Activated CD4-positive, alpha-beta memory T cell treated with anti-CD3 and anti-CD28 coated beads for 36 hours (primary cell): Measurements from ENCODE around the gene STIM2. TPM values are rescaled to one million over a fixed set of nuclear protein-coding genes. Genes with fewer than 3 reads are reported as not detected.
A peak's percentile ranks its signal among the peaks of the same experiment; 100 is the strongest.

ENCODE experiments used
- CTCF ChIA-PET: fragments of 350-600 bp; sonication (Branson Sonifier 250); formaldehyde crosslinking; loops from one replicate; lab custom pipeline; 2021; ENCODE audit warnings: antibody characterized with exemption, inconsistent platforms; lab: Charles Lee
- POLR2A ChIA-PET: fragments of 350-600 bp; sonication (Branson Sonifier 250); formaldehyde crosslinking; loops from one replicate; lab custom pipeline; 2021; ENCODE audit warnings: antibody characterized with exemption; lab: Charles Lee
- DNase-seq: peaks from one replicate; pipeline ENCODE4 v3.0.0-alpha.2; 2020
- H3K27ac Mint-ChIP-seq: one replicate; pipeline ENCODE4 v1.8.0; 2021; ENCODE audit warnings: mixed read lengths
- H3K27me3 Mint-ChIP-seq: one replicate; pipeline ENCODE4 v1.8.0; 2021; ENCODE audit warnings: mixed read lengths
- H3K36me3 Mint-ChIP-seq: one replicate; pipeline ENCODE4 v1.8.0; 2021; ENCODE audit warnings: mixed read lengths
- H3K4me1 Mint-ChIP-seq: one replicate; pipeline ENCODE4 v1.8.0; 2021; ENCODE audit warnings: low read depth, mixed read lengths
- H3K4me3 Mint-ChIP-seq: one replicate; pipeline ENCODE4 v1.8.0; 2021; ENCODE audit warnings: mild to moderate bottlenecking, mixed read lengths
- H3K9me3 Mint-ChIP-seq: one replicate; pipeline ENCODE4 v1.8.0; 2021; ENCODE audit warnings: mixed read lengths
- intact Hi-C: fragments of 100-400 bp; cut with micrococcal nuclease; formaldehyde crosslinking; loops from one replicate; pipeline ENCODE4 v1.15.1; 2023
- total RNA-seq, 2 experiments: library from RNA; stranded (reverse); gene quantifications; one replicate each; pipeline ENCODE4 v1.2.3, GENCODE V29; 2021

STIM2 gene
- total RNA-seq, 2 experiments from 2014 or later, result 37.8 to 40.6 TPM

DNA sequence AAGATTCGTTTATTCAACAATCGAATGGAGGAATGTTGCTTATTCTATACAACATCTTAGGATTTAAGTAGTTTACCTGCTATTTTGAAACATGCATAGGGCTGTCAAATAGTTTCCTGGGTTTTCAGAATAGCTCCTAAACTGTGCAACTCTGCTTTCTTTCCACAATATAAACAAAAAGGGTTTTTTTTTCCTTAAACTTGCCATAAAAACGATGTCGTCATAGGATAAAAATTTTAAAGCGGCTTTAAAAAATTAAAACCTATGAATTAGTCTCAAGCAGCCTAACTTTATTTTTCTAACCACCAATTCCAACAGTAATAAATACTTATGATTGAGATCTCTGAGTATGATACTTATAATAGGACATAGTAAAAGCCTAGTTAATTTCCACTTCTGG is 21.6 kb upstream of the STIM2 start:
- no peak overlapping the region for H3K4me3 Mint-ChIP-seq
- CTCF ChIA-PET, result interaction anchor here (0.6 kb wide), 1 partner anchor 209 kb away, joined by 3 read pairs; no protein-coding TSS in a partner anchor
- DNase-seq, result no peak
- H3K36me3 Mint-ChIP-seq, result peaks cover 2% of the 10 kb centered on the region
- H3K4me1 Mint-ChIP-seq, result peaks cover 5% of the 10 kb centered on the region
- POLR2A ChIA-PET, result interaction anchor here (0.6 kb wide), 1 partner anchor 22 kb away, joined by 6 read pairs; the partner anchor contains the start of gene STIM2
- H3K27me3 Mint-ChIP-seq, result no peaks in the 10 kb centered on the region
- intact Hi-C loops, result no loop called here
- no peaks in the 10 kb centered on the region for H3K9me3 Mint-ChIP-seq
- H3K27ac Mint-ChIP-seq, result no peak overlapping the region

DNA sequence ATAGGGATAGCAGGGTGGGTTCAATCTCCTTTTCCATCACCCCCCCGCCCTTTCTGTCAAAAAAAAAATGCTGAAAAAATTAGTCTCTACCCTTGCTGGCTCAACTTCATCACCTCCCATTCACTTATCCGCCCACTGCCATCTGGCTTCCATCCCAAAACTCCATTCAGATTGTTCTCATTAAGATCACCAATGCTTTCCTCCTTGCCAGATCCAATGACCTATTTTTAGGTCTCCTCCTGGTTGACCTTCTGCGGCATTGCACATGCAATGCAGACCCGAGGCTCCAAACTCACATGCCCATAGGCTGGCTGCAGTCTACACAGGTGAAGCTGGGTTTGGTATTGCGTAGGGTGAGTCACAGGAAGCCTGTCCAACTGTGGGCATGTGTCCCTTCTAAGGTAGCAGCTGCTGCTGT is 21.1 kb upstream of the STIM2 start:
- no peaks in the 10 kb centered on the region for H3K9me3 Mint-ChIP-seq
- POLR2A ChIA-PET, result no interaction called here
- H3K4me1 Mint-ChIP-seq, result peaks cover 5% of the 10 kb centered on the region
- no peak for DNase-seq
- H3K27me3 Mint-ChIP-seq, result no peaks in the 10 kb centered on the region
- CTCF ChIA-PET, result no interaction called here
- peaks cover 2% of the 10 kb centered on the region for H3K36me3 Mint-ChIP-seq
- no peak overlapping the region for H3K27ac Mint-ChIP-seq
- H3K4me3 Mint-ChIP-seq, result no peak overlapping the region
- intact Hi-C loops, result no loop called here

- H3K4me3 Mint-ChIP-seq, result no peak overlapping the region
- no peaks in the 10 kb centered on the region for H3K9me3 Mint-ChIP-seq
- no peaks in the 10 kb centered on the region for H3K27me3 Mint-ChIP-seq
- no peak overlapping the region for H3K27ac Mint-ChIP-seq
- POLR2A ChIA-PET, result no interaction called here
- H3K36me3 Mint-ChIP-seq, result no peaks in the 10 kb centered on the region
- CTCF ChIA-PET, result no interaction called here
- intact Hi-C loops, result no loop called here
- no peak for DNase-seq
- peaks cover 5% of the 10 kb centered on the region for H3K4me1 Mint-ChIP-seq
These were observed 19.9 kb upstream of the STIM2 start for GRCh38 chr4:26840786-26841185.

GRCh38 chr4:26842911-26843310 is 17.7 kb upstream of the STIM2 start:
- intact Hi-C loops, result no loop called here
- Mint-ChIP-seq H3K36me3 (no peaks in the 10 kb centered on the region), H3K9me3 (no peaks in the 10 kb centered on the region), H3K27ac (no peak overlapping the region), H3K4me3 (no peak overlapping the region), H3K27me3 (no peaks in the 10 kb centered on the region), H3K4me1 (peaks cover 5% of the 10 kb centered on the region)
- ChIA-PET CTCF (no interaction called here), POLR2A (no interaction called here)
- DNase-seq, result no peak

GRCh38 chr4:26850528-26850927 is 10.1 kb upstream of the STIM2 start:
- CTCF ChIA-PET, result interaction anchor here (0.8 kb wide), 1 partner anchor 266 kb away, joined by 3 read pairs; the partner anchor contains the start of gene TBC1D19
- intact Hi-C loops, result loop anchor here (10.0 kb wide), 1 partner anchor 396 kb away; no protein-coding TSS in a partner anchor
- POLR2A ChIA-PET, result no interaction called here
- no peaks in the 10 kb centered on the region for H3K27me3 Mint-ChIP-seq
- no peak overlapping the region for H3K4me3 Mint-ChIP-seq
- no peaks in the 10 kb centered on the region for H3K36me3 Mint-ChIP-seq
- no peaks in the 10 kb centered on the region for H3K4me1 Mint-ChIP-seq
- no peaks in the 10 kb centered on the region for H3K9me3 Mint-ChIP-seq
- DNase-seq, result no peak
- H3K27ac Mint-ChIP-seq, result no peak overlapping the region

DNA sequence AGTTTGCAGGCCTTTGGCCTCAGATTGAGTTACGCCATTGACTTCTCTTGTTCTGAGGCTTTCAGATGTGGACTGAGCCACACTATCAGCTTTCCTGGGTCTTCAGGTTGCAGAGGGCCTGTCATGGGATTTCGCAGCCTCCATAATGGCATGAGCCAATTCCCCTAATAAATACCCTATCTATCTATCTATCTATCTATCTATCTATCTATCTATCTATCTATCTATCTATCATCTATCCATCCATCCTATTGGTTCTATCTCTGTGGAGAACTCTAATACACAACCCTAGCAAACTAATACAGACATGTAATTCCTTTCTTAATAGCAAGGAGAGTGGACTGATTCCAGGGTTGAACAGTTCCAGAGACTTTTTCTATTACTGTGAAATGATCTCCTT is 9.5 kb upstream of the STIM2 start:
- ChIA-PET POLR2A (no interaction called here), CTCF (interaction anchor here (0.8 kb wide), 1 partner anchor 267 kb away, joined by 3 read pairs; the partner anchor contains the start of gene TBC1D19)
- intact Hi-C loops, result loop anchor here (10.0 kb wide), 1 partner anchor 396 kb away; no protein-coding TSS in a partner anchor
- H3K9me3 Mint-ChIP-seq, result no peaks in the 10 kb centered on the region
- H3K36me3 Mint-ChIP-seq, result no peaks in the 10 kb centered on the region
- no peaks in the 10 kb centered on the region for H3K4me1 Mint-ChIP-seq
- H3K27me3 Mint-ChIP-seq, result no peaks in the 10 kb centered on the region
- no peak overlapping the region for H3K27ac Mint-ChIP-seq
- no peak for DNase-seq
- H3K4me3 Mint-ChIP-seq, result no peak overlapping the region

DNA sequence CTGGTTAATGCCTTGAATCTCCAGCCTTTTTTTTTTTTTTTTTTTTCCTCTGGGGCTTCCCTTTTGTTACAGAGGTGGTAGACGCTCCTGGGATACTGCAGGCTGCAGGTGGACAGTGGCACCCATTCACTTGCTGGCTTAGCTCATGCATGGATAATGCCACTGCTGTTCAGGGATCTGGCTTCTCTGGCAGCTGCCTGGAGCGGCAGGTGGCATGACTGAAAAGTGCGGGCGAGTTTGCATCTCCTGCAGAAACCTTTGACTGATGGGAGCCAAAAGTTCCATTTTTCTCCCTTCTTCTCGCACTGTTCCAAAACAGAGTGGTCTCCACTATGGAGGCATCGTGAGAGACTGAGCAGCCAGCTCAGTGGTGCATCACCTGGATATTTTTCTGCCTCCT is 5.9 kb upstream of the STIM2 start:
- H3K27ac Mint-ChIP-seq, result no peak overlapping the region
- CTCF ChIA-PET, result interaction anchor here (1.2 kb wide), 1 partner anchor 155 kb away, joined by 3 read pairs; no protein-coding TSS in a partner anchor

GRCh38 chr4:26856906-26857277 is 3.7 kb upstream of the STIM2 start:
- H3K4me1 Mint-ChIP-seq, result peaks cover 24% of the 10 kb centered on the region
- H3K9me3 Mint-ChIP-seq, result no peaks in the 10 kb centered on the region
- peaks cover 2% of the 10 kb centered on the region for H3K36me3 Mint-ChIP-seq
- DNase-seq, result no peak
- H3K4me3 Mint-ChIP-seq, result peak overlapping the region; percentile 84
- H3K27ac Mint-ChIP-seq, result peak overlapping the region; percentile 76
- no peaks in the 10 kb centered on the region for H3K27me3 Mint-ChIP-seq
- intact Hi-C loops, result loop anchor here (1.0 to 10.0 kb wide), 5 partner anchors 102 to 538 kb away; partner anchors contain the start of gene TBC1D19
- CTCF ChIA-PET, result interaction anchor here (1.0 kb wide), 1 partner anchor 153 kb away, joined by 3 read pairs; no protein-coding TSS in a partner anchor
- POLR2A ChIA-PET, result interaction anchor here (0.7 to 1.2 kb wide), 4 partner anchors 29 to 538 kb away, joined by 3 to 8 read pairs (median 4); no protein-coding TSS in a partner anchor

More for the DNA sequence above, 5.9 kb upstream of the STIM2 start:
- H3K9me3 Mint-ChIP-seq, result no peaks in the 10 kb centered on the region
- H3K4me3 Mint-ChIP-seq, result no peak overlapping the region
- no peak for DNase-seq
- H3K36me3 Mint-ChIP-seq, result no peaks in the 10 kb centered on the region
- peaks cover 17% of the 10 kb centered on the region for H3K4me1 Mint-ChIP-seq
- no peaks in the 10 kb centered on the region for H3K27me3 Mint-ChIP-seq
- intact Hi-C loops, result loop anchor here (5.0 to 10.0 kb wide), 2 partner anchors 122 to 400 kb away; no protein-coding TSS in a partner anchor
- POLR2A ChIA-PET, result no interaction called here

- POLR2A ChIA-PET, result interaction anchor here (0.7 to 1.7 kb wide), 6 partner anchors 16 to 539 kb away, joined by 3 to 9 read pairs (median 4); no protein-coding TSS in a partner anchor
- Mint-ChIP-seq H3K4me3 (peak overlapping the region; percentile 84), H3K27me3 (no peaks in the 10 kb centered on the region), H3K4me1 (peaks cover 25% of the 10 kb centered on the region), H3K27ac (peak overlapping the region; percentile 76), H3K36me3 (peaks cover 2% of the 10 kb centered on the region), H3K9me3 (no peaks in the 10 kb centered on the region)
- peak; percentile 94 for DNase-seq
- CTCF ChIA-PET, result interaction anchor here (0.8 to 1.6 kb wide), 5 partner anchors 10 to 153 kb away, joined by 3 to 6 read pairs (median 4); no protein-coding TSS in a partner anchor
- intact Hi-C loops, result loop anchor here (1.0 to 10.0 kb wide), 5 partner anchors 102 to 538 kb away; partner anchors contain the start of gene TBC1D19
These were observed 3.2 kb upstream of the STIM2 start for GRCh38 chr4:26857278-26858034.

GRCh38 chr4:26858035-26858918 is 2.4 kb upstream of the STIM2 start:
- H3K27me3 Mint-ChIP-seq, result no peaks in the 10 kb centered on the region
- peaks cover 30% of the 10 kb centered on the region for H3K4me1 Mint-ChIP-seq
- no peak for DNase-seq
- peak overlapping the region; percentile 76 for H3K27ac Mint-ChIP-seq
- peak overlapping the region; percentile 84 for H3K4me3 Mint-ChIP-seq
- H3K36me3 Mint-ChIP-seq, result peaks cover 2% of the 10 kb centered on the region
- no peaks in the 10 kb centered on the region for H3K9me3 Mint-ChIP-seq
- CTCF ChIA-PET, result interaction anchor here (0.6 to 1.6 kb wide), 7 partner anchors 9 to 152 kb away, joined by 3 to 6 read pairs (median 4); no protein-coding TSS in a partner anchor
- intact Hi-C loops, result loop anchor here (5.0 to 10.0 kb wide), 2 partner anchors 126 to 403 kb away; no protein-coding TSS in a partner anchor
- POLR2A ChIA-PET, result interaction anchor here (1.0 to 4.3 kb wide), 5 partner anchors 15 to 274 kb away, joined by 3 to 72 read pairs (median 8); no protein-coding TSS in a partner anchor

DNA sequence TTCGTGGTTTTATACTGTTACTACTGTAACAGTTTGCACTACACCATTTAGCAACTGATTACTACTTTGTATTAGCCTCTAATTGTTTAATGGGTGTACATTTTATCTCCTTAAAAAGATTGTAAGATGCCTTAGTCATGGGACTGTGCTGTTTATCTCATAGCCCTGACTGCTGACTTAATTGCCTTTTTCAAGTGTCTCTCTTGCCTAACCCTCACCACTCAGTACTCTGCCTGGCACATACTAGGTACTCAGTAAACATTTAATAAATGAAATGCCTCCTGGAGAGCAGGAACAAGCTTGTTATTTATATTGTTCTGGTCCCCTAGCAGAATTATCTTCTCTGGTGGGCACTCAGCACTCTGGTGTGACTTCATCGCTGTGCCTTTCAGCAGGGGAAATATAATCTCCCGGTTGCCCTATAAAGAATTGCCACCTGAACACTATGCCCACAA is 1.7 kb upstream of the STIM2 start:
- peak overlapping the region; percentile 76 for H3K27ac Mint-ChIP-seq
- H3K4me1 Mint-ChIP-seq, result peaks cover 35% of the 10 kb centered on the region
- no peak for DNase-seq
- peak overlapping the region; percentile 84 for H3K4me3 Mint-ChIP-seq
- H3K36me3 Mint-ChIP-seq, result peaks cover 2% of the 10 kb centered on the region
- POLR2A ChIA-PET, result interaction anchor here (1.7 to 4.3 kb wide), 2 partner anchors 26 to 275 kb away, joined by 9 to 72 read pairs; no protein-coding TSS in a partner anchor
- intact Hi-C loops, result loop anchor here (5.0 to 10.0 kb wide), 2 partner anchors 127 to 404 kb away; no protein-coding TSS in a partner anchor
- CTCF ChIA-PET, result interaction anchor here (1.0 to 1.6 kb wide), 3 partner anchors 27 to 151 kb away, joined by 5 to 6 read pairs (median 6); no protein-coding TSS in a partner anchor
- H3K9me3 Mint-ChIP-seq, result no peaks in the 10 kb centered on the region
- H3K27me3 Mint-ChIP-seq, result no peaks in the 10 kb centered on the region
